Smooth muscle cell (in vitro differentiated cells): ENCODE results near the gene PAX3. TPM values are rescaled to one million over a fixed set of nuclear protein-coding genes. Genes with fewer than 3 reads are reported as not detected.

Experiments
- DNase-seq: peaks from one replicate; lab custom pipeline; 2025; ENCODE audit not compliant: unreplicated experiment; lab: John Stamatoyannopoulos, UW
- H2AFZ ChIP-seq: fragments of 200-600 bp; sonication (generic); 2 replicates; pipeline ENCODE4 v1.6.0; 2016; ENCODE audit warnings: antibody characterized with exemption, low read depth, mild to moderate bottlenecking
- H3F3A ChIP-seq: fragments of 200-600 bp; sonication (generic); 2 replicates; pipeline ENCODE4 v1.6.0; 2017; ENCODE audit warnings: antibody characterized with exemption, low read depth
- H3K27ac ChIP-seq: fragments of 200-600 bp; sonication (generic); 2 replicates; pipeline ENCODE4 v1.5.1; 2016; ENCODE audit warnings: low read depth, mild to moderate bottlenecking
- H3K27me3 ChIP-seq: fragments of 200-600 bp; sonication (generic); 2 replicates; pipeline ENCODE4 v1.6.1; 2016; ENCODE audit warnings: low read depth, mild to moderate bottlenecking
- H3K36me3 ChIP-seq: fragments of 200-600 bp; sonication (generic); 2 replicates; pipeline ENCODE4 v1.5.1; 2016; ENCODE audit warnings: low read depth
- H3K4me1 ChIP-seq: fragments of 200-600 bp; sonication (generic); 2 replicates; pipeline ENCODE4 v1.5.1; 2016; ENCODE audit warnings: low read depth
- H3K4me2 ChIP-seq: fragments of 200-600 bp; sonication (generic); 2 replicates; pipeline ENCODE4 v1.6.0; 2016; ENCODE audit warnings: mild to moderate bottlenecking
- H3K4me3 ChIP-seq: fragments of 200-600 bp; sonication (generic); 2 replicates; pipeline ENCODE4 v1.5.1; 2016; ENCODE audit warnings: mild to moderate bottlenecking
- H3K79me2 ChIP-seq: fragments of 200-600 bp; sonication (generic); 2 replicates; pipeline ENCODE4 v1.6.0; 2016; ENCODE audit warnings: low read depth, mild to moderate bottlenecking
- H3K9ac ChIP-seq: fragments of 200-600 bp; sonication (generic); 2 replicates; pipeline ENCODE4 v1.6.0; 2016; ENCODE audit warnings: low read depth
- H3K9me3 ChIP-seq: fragments of 200-600 bp; sonication (generic); replicated peaks from 2 replicates; pipeline ENCODE4 v1.5.1; 2016; ENCODE audit warnings: low read depth
- H4K20me1 ChIP-seq: fragments of 200-600 bp; sonication (generic); 2 replicates; pipeline ENCODE4 v1.6.0; 2016; ENCODE audit warnings: low read depth
- WGBS: methylation state at CpG from one replicate; pipeline ENCODE4 v1.1.7; 2016; ENCODE audit warnings: low lambda C conversion rate; 5-methylcytosine and 5-hydroxymethylcytosine counted together
- polyA plus RNA-seq: library from polyadenylated mRNA; unstranded; fragments of >200 nt; fragmentation: Nextera tagmentation; extraction: Ambion mirVana; gene quantifications from 2 replicates; pipeline ENCODE4 v1.2.1, GENCODE V29; 2016
- total RNA-seq: library from RNA; depleted of rRNA; stranded (reverse); fragments of >200 nt; gene quantifications from 2 replicates; pipeline ENCODE4 v1.2.3, GENCODE V29; 2014
- TF ChIP-seq, protein P1 (sequence below): fragments of 200-600 bp; sonication (generic); IDR thresholded peaks from 2 replicates; pipeline ENCODE4 v1.5.1; 2017; ENCODE audit warnings: borderline replicate concordance, mild to moderate bottlenecking, antibody characterized with exemption; ENCODE audit not compliant: insufficient read depth, poor library complexity, severe bottlenecking

PAX3 gene
- total and polyA plus RNA-seq, 2 experiments from 2014 or later: 0.94 TPM; not detected in 1

DNA sequence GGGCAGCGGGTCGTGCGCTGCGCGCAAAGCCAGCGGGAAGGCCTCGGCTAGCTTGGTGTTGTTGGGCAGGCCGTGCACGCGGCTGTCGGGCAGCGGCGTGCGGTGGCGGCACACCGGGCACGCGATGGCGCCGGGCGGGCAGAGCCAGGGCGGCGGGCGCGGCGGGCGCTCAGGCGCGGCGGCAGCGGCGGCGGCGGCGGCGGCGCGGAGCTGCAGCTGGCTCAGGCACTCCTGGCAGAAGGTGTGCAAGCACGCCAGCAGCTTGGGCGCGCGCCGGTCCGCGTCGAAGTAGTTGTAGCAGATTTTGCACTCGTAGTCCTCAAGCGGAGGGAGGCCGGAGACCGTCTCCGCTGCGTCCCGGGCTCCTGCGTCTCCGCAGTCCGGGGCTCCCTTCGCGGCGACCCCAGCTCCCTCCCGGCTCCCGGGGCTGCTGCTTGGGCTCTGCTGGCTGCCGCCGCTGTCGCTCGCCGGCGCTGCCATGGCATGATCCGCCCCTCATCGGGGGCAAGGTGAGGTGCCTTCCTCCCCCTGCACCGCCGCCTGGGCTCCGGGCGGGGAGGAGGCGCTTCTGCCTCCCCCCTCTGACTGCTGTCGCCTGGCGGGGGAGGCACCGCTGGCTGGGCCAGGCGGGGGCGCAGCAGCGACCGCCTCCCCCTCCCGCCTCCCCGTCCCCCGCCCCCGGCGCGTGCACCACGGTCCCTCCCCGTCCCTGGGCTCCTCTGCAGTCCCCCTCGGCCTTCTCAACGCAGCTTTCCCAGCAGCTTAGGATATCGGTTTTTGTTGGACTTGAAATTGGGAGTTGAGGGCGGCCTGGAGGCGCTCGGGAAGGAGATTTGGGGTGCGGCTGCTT lies 21.0 kb upstream of the PAX3 start:
- H3K4me3 ChIP-seq: peak overlapping the region; percentile 50
- no peaks in the 10 kb centered on the region for H3K79me2 ChIP-seq
- H2AFZ ChIP-seq: peak overlapping the region; percentile 59
- peak overlapping the region; percentile 98 for H3K4me2 ChIP-seq
- peaks cover 4% of the 10 kb centered on the region for H3K4me1 ChIP-seq
- no peaks in the 10 kb centered on the region for H3K36me3 ChIP-seq
- H3K27me3 ChIP-seq: peaks cover 91% of the 10 kb centered on the region
- TF ChIP-seq, protein P1, sequence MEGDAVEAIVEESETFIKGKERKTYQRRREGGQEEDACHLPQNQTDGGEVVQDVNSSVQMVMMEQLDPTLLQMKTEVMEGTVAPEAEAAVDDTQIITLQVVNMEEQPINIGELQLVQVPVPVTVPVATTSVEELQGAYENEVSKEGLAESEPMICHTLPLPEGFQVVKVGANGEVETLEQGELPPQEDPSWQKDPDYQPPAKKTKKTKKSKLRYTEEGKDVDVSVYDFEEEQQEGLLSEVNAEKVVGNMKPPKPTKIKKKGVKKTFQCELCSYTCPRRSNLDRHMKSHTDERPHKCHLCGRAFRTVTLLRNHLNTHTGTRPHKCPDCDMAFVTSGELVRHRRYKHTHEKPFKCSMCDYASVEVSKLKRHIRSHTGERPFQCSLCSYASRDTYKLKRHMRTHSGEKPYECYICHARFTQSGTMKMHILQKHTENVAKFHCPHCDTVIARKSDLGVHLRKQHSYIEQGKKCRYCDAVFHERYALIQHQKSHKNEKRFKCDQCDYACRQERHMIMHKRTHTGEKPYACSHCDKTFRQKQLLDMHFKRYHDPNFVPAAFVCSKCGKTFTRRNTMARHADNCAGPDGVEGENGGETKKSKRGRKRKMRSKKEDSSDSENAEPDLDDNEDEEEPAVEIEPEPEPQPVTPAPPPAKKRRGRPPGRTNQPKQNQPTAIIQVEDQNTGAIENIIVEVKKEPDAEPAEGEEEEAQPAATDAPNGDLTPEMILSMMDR: no peak
- H4K20me1 ChIP-seq: no peaks in the 10 kb centered on the region
- under 1% methylated on average over 44 of the region's 96 CpGs for WGBS
- no peak for DNase-seq
- no peak overlapping the region for H3K9ac ChIP-seq
- no peaks in the 10 kb centered on the region for H3F3A ChIP-seq
- H3K9me3 ChIP-seq: no peaks in the 10 kb centered on the region
- no peak overlapping the region for H3K27ac ChIP-seq

DNA sequence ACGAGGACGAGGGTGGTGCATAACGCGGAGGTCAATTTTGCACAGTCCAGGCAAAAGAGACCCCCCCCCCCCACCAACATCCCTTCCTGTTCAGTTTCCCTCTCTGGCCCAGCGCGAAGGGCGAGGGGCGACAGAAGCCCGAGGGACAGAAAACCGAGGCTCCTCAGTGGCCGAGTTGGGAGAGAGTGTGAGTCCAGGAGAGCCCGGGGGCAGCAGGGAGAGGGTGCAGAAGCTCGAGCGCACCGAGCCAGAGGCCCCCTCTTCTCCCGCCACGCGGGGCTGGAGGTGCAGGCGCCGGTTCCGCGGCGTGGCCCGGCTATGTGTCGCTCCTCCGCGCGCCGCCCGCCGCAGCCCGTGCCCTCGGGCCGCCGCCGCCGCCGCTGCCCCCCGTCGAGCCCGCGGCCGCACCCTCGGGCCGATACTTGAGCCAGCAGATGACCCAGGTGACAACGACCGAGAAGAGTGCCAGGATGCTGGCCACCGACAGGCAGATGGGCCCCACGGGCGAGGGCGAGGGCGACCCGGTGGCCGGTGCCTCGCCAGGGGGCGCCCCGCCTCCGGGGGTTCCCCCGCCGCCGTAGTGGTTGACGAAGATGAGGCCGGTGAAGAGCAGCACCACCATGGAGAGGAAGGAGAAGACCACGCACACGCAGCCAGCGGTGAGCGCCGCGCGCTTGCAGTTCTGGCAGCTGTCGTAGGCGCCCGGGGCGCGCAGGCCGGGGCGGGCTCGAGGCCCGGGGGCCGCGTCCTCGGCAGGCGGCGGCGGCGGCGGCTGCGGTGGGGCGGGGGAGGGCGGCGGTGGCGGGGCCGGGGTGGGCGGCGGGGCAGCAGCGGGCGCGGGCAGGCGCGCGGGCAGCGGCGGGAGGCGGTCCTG lies 20.2 kb upstream of the PAX3 start:
- H4K20me1 ChIP-seq: no peaks in the 10 kb centered on the region
- no peak overlapping the region for H3K27ac ChIP-seq
- H2AFZ ChIP-seq: no peak overlapping the region
- no peaks in the 10 kb centered on the region for H3K9me3 ChIP-seq
- H3F3A ChIP-seq: no peaks in the 10 kb centered on the region
- no peak overlapping the region for H3K9ac ChIP-seq
- DNase-seq: no peak
- H3K79me2 ChIP-seq: no peaks in the 10 kb centered on the region
- 2% methylated on average over 65 of the region's 104 CpGs for WGBS
- H3K36me3 ChIP-seq: no peaks in the 10 kb centered on the region
- TF ChIP-seq, protein P1: peak; percentile 30
- peaks cover 4% of the 10 kb centered on the region for H3K4me1 ChIP-seq
- peak overlapping the region; percentile 85 for H3K4me2 ChIP-seq
- peaks cover 91% of the 10 kb centered on the region for H3K27me3 ChIP-seq
- H3K4me3 ChIP-seq: peak overlapping the region; percentile 51

DNA sequence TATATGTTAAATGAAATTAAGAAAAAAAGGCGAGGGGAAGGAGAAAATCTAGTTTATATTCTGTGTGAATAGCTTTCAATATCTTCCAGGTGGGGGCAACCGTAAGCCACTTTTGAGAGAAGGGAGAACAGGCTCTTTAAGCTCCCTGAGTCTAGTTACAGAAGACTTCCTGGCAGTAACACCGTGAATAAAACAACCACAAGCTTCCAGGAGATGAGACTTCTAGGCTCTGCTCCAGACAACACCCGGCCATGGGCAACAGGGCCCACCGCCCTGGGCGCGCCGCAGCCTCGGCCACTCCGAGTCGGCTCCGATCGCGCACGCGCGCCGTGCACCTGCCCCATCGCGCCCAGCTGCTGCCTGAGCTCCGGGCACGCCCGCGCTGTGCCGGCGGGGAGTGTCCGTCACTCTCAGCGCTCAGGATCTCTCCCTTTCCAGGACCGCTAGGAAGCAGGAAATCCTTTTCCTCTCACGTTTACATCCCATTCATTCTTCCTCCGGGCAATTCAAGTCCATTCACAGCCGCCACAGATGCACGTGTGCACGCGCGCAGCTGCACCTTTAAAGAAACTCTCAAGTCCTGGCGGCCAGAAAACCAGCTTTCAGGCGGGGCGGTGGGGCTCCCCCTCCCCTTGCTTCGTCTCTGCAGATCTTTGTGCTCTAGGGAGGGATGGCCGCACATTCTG lies 19.4 kb upstream of the PAX3 start:
- H3K4me2 ChIP-seq: peak overlapping the region; percentile 85
- H3K4me3 ChIP-seq: peak overlapping the region; percentile 51
- H3K9ac ChIP-seq: no peak overlapping the region
- H3K27me3 ChIP-seq: peaks cover 93% of the 10 kb centered on the region
- no peaks in the 10 kb centered on the region for H3K9me3 ChIP-seq
- TF ChIP-seq, protein P1: peak; percentile 44
- H3K36me3 ChIP-seq: no peaks in the 10 kb centered on the region
- no peak overlapping the region for H3K27ac ChIP-seq
- H3K79me2 ChIP-seq: no peaks in the 10 kb centered on the region
- WGBS: under 1% methylated on average over 41 of the region's 41 CpGs
- peaks cover 4% of the 10 kb centered on the region for H3K4me1 ChIP-seq
- no peaks in the 10 kb centered on the region for H4K20me1 ChIP-seq
- H3F3A ChIP-seq: no peaks in the 10 kb centered on the region
- DNase-seq: no peak
- H2AFZ ChIP-seq: peak overlapping the region; percentile 2
